SK-N-SH treated with all-trans-retinoic acid at 6 μM for 48 hours (cell line): ENCODE results near the gene MACC1.

Experiments used
- ATAC-seq: fragments of 200-7000 bp; cut with Tn5 transposase; 3 replicates; pipeline ENCODE4 v1.9.1; 2020; ENCODE audit warnings: mild to moderate bottlenecking, moderate library complexity
- BACH2 ChIP-seq: fragments of 250-450 bp; sonication (Bioruptor Pico); IDR thresholded peaks from 2 replicates; pipeline ENCODE4 v1.9.0; 2021; ENCODE audit warnings: mild to moderate bottlenecking, borderline replicate concordance
- CREB5 ChIP-seq: fragments of 250-450 bp; sonication (Bioruptor Pico); IDR thresholded peaks from 2 replicates; pipeline ENCODE4 v1.5.1; 2020; ENCODE audit warnings: low read depth, mild to moderate bottlenecking, moderate library complexity
- CSDC2 ChIP-seq: fragments of 250-450 bp; sonication (Bioruptor Pico); IDR thresholded peaks from 2 replicates; pipeline ENCODE4 v1.5.0; 2020; ENCODE audit warnings: mild to moderate bottlenecking, moderate library complexity
- CSRNP3 ChIP-seq: fragments of 250-450 bp; sonication (Bioruptor Pico); IDR thresholded peaks from 2 replicates; pipeline ENCODE4 v1.5.1; 2021; ENCODE audit warnings: mild to moderate bottlenecking, moderate library complexity
- ESRRG ChIP-seq: fragments of 250-450 bp; sonication (Bioruptor Pico); IDR thresholded peaks from 2 replicates; pipeline ENCODE4 v1.6.1; 2021; ENCODE audit warnings: mild to moderate bottlenecking
- GLIS3 ChIP-seq: fragments of 250-450 bp; sonication (Bioruptor Pico); IDR thresholded peaks from 2 replicates; pipeline ENCODE4 v1.5.0; 2020; ENCODE audit warnings: mild to moderate bottlenecking, moderate library complexity
- ISL1 ChIP-seq: fragments of 250-450 bp; sonication (Bioruptor Pico); IDR thresholded peaks from 2 replicates; pipeline ENCODE4 v2.1.2; 2022; ENCODE audit warnings: mild to moderate bottlenecking, moderate library complexity
- OSR1 ChIP-seq: fragments of 250-450 bp; sonication (Bioruptor Pico); IDR thresholded peaks from 2 replicates; pipeline ENCODE4 v1.8.0; 2022; ENCODE audit warnings: moderate library complexity, mild to moderate bottlenecking, inconsistent platforms
- PATZ1 ChIP-seq: fragments of 250-450 bp; sonication (Bioruptor Pico); IDR thresholded peaks from 2 replicates; pipeline ENCODE4 v1.8.0; 2020; ENCODE audit warnings: mild to moderate bottlenecking, moderate library complexity, borderline replicate concordance
- POU6F1 ChIP-seq: fragments of 250-450 bp; sonication (Bioruptor Pico); IDR thresholded peaks from 2 replicates; pipeline ENCODE4 v1.8.0; 2021; ENCODE audit warnings: low read depth, mild to moderate bottlenecking, moderate library complexity, borderline replicate concordance
- RARB ChIP-seq: fragments of 250-450 bp; sonication (Bioruptor Pico); IDR thresholded peaks from 2 replicates; pipeline ENCODE4 v1.8.0; 2021; ENCODE audit warnings: mild to moderate bottlenecking, moderate library complexity
- TCF4 ChIP-seq: fragments of 250-450 bp; sonication (Bioruptor Pico); IDR thresholded peaks from 2 replicates; pipeline ENCODE4 v1.8.0; 2021; ENCODE audit warnings: mild to moderate bottlenecking, moderate library complexity, borderline replicate concordance
- TOX ChIP-seq: fragments of 250-450 bp; sonication (Bioruptor Pico); IDR thresholded peaks from 2 replicates; pipeline ENCODE4 v1.8.0; 2021; ENCODE audit warnings: mild to moderate bottlenecking, moderate library complexity, borderline replicate concordance
- TSHZ2 ChIP-seq: fragments of 250-450 bp; sonication (Bioruptor Pico); IDR thresholded peaks from 2 replicates; pipeline ENCODE4 v1.5.0; 2020; ENCODE audit warnings: mild to moderate bottlenecking, moderate library complexity
- ZC3H10 ChIP-seq: fragments of 250-450 bp; sonication (Bioruptor Pico); IDR thresholded peaks from 2 replicates; pipeline ENCODE4 v1.5.1; 2021; ENCODE audit warnings: mild to moderate bottlenecking, moderate library complexity
- ZFP3 ChIP-seq: fragments of 250-450 bp; sonication (Bioruptor Pico); IDR thresholded peaks from 2 replicates; pipeline ENCODE4 v1.5.0; 2020; ENCODE audit warnings: mild to moderate bottlenecking, moderate library complexity
- ZNF565 ChIP-seq: fragments of 450-650 bp; formaldehyde crosslinking; conservative IDR thresholded peaks from 2 replicates; pipeline ENCODE4 v1.5.0; 2020; ENCODE audit warnings: low read depth, mild to moderate bottlenecking, moderate library complexity
- ZNF70 ChIP-seq: fragments of 450-650 bp; formaldehyde crosslinking; IDR thresholded peaks from 2 replicates; pipeline ENCODE4 v1.5.0; 2020; ENCODE audit warnings: mild to moderate bottlenecking, moderate library complexity
- ZNF8 ChIP-seq: fragments of 450-650 bp; formaldehyde crosslinking; IDR thresholded peaks from 2 replicates; pipeline ENCODE4 v1.5.0; 2020; ENCODE audit warnings: mild to moderate bottlenecking, moderate library complexity

The MACC1 gene

GRCh38 chr7:20199015-20199737 is 18.0 kb downstream of the MACC1 start:
- ATAC-seq = peak; percentile 93
- TF ChIP-seq ZC3H10 (CRISPR knock-in tag) (no peak), ISL1 (CRISPR knock-in tag) (no peak), POU6F1 (peak; percentile 10; the same call in 1 of the 2 replicates), CREB5 (CRISPR knock-in tag) (no peak), TSHZ2 (CRISPR knock-in tag) (no peak), ZNF8 (no peak)
- TF ChIP-seq, all 23 proteins: peak for 1

- TF ChIP-seq OSR1 (no peak), ZNF8 (no peak), BACH2 (CRISPR knock-in tag) (no peak), ZC3H10 (CRISPR knock-in tag) (no peak), ISL1 (CRISPR knock-in tag) (no peak), PATZ1 (CRISPR knock-in tag) (no peak), TOX (no peak), ZNF565 (CRISPR knock-in tag) (no peak)
- no peak for ATAC-seq
These were observed 18.9 kb downstream of the MACC1 start for GRCh38 chr7:20198260-20198659.

- no peak for ATAC-seq
- TF ChIP-seq TSHZ2 (CRISPR knock-in tag) (no peak), TCF4 (CRISPR knock-in tag) (no peak), ZC3H10 (CRISPR knock-in tag) (no peak), ISL1 (CRISPR knock-in tag) (no peak), CSDC2 (CRISPR knock-in tag) (no peak), GLIS3 (CRISPR knock-in tag) (no peak), ZFP3 (CRISPR knock-in tag) (no peak), CSRNP3 (CRISPR knock-in tag) (no peak), ESRRG (CRISPR knock-in tag) (no peak), ZNF70 (CRISPR knock-in tag) (no peak), TOX (no peak), RARB (no peak)
- TF ChIP-seq, all 23 proteins: peak for 0
These were observed 19.3 kb downstream of the MACC1 start for GRCh38 chr7:20197837-20198236.
